ENCODE results near the gene SOWAHD. TPM values are rescaled to one million over a fixed set of nuclear protein-coding genes. Genes with fewer than 3 reads are reported as not detected.
"Not testable (repeated sequence)": the region's sequence is repeated elsewhere in the genome, so short reads cannot be mapped to it uniquely, and the experiment has no call there.

SOWAHD gene
- total RNA-seq, 2 donors from 2014 or later: 2.6 TPM; not detected in 1

DNA sequence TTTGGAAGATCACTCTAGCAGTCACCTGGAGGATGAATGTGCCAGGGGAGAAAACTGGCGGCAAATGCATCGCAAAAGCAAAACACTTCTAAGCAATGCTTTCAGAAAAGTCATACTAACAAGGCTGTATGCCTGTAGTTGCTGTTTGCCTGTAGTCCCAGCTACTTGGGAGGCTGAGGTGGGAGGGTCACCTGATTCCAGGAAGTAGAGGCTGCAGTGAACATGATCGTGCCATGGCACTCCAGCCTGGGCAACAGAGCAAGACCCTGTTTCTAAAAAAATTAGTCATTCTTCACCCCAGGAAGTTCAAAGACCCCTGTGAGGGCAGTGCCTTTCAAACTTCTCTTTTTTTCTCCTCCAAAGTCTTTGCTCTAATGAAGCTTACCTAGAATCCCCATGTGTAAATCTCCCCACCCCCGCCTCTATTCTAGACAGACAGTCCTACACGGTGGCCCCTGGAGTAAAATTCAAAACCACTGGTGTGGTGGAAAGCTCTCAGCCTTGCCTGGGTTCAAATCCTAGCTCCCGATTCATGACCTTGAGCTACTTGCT is 5.5 kb downstream of the SOWAHD start:
- H3K27me3 ChIP-seq: no peaks in the 10 kb centered on the region
- TF ChIP-seq, protein P1, sequence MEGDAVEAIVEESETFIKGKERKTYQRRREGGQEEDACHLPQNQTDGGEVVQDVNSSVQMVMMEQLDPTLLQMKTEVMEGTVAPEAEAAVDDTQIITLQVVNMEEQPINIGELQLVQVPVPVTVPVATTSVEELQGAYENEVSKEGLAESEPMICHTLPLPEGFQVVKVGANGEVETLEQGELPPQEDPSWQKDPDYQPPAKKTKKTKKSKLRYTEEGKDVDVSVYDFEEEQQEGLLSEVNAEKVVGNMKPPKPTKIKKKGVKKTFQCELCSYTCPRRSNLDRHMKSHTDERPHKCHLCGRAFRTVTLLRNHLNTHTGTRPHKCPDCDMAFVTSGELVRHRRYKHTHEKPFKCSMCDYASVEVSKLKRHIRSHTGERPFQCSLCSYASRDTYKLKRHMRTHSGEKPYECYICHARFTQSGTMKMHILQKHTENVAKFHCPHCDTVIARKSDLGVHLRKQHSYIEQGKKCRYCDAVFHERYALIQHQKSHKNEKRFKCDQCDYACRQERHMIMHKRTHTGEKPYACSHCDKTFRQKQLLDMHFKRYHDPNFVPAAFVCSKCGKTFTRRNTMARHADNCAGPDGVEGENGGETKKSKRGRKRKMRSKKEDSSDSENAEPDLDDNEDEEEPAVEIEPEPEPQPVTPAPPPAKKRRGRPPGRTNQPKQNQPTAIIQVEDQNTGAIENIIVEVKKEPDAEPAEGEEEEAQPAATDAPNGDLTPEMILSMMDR (IDR thresholded peaks at IDR 0.05): no peak
- no peak for TF ChIP-seq POLR2A (IDR thresholded peaks at IDR 0.05)
- no peak overlapping the region for H3K27ac ChIP-seq
- H3K4me3 ChIP-seq: no peak overlapping the region
- WGBS, 2 donors: 90 to 96% methylated on average over 4 to 6 of the region's 6 CpGs
- H3K4me1 ChIP-seq: peaks cover 3% of the 10 kb centered on the region
- H3K9me3 ChIP-seq: no peaks in the 10 kb centered on the region
- no peaks in the 10 kb centered on the region for H3K36me3 ChIP-seq (replicated peaks in 1 of 2; ENCODE audit: insufficient read depth in 1 of 2, low read depth in 2 of 2)
- intact Hi-C loops (cut with DNase I): no loop called here
- ATAC-seq: no peak
- no peak for DNase-seq

- H3K27ac ChIP-seq; H3K9me3 ChIP-seq; ATAC-seq; H3K27me3 ChIP-seq; H3K36me3 ChIP-seq (replicated peaks in 1 of 2; ENCODE audit: insufficient read depth in 1 of 2, low read depth in 2 of 2); H3K4me1 ChIP-seq; H3K4me3 ChIP-seq; intact Hi-C loops (cut with DNase I); DNase-seq: not testable (repeated sequence)
- WGBS, 2 donors: 80 to 91% methylated on average over 10 to 11 of the region's 11 CpGs
Measured at GRCh38 chrX:119768436-119768835, 10.0 kb downstream of the SOWAHD start.

DNA sequence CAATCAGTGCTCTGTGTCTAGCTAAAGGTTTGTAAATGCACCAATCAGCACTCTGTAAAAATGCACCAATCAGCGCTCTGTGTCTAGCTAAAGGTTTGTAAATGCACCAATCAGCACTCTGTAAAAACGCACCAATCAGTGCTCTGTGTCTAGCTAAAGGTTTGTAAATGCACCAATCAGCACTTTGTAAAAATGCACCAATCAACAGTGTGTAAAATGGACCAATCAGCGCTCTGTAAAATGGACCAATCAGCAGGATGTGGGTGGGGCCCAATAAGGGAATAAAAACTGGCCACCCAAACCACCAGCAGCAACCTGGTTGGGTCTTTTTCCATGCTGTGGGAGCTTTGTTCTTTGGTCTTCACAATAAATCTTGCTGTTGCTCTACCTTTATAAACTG is 11.0 kb downstream of the SOWAHD start:
- ATAC-seq: not testable (repeated sequence)

GRCh38 chrX:119775517-119776238 is 17.3 kb downstream of the SOWAHD start:
- Histone ChIP-seq H3K9me3 (no peaks in the 10 kb centered on the region), H3K27ac (peak overlapping the region in 1 of 4 donors; percentile 21), H3K36me3 (replicated peaks in 1 of 2; ENCODE audit: insufficient read depth in 1 of 2, low read depth in 2 of 2) (no peaks in the 10 kb centered on the region), H3K4me3 (no peak overlapping the region), H3K4me1 (no peaks in the 10 kb centered on the region), H3K27me3 (no peaks in the 10 kb centered on the region)
- intact Hi-C loops (cut with DNase I): no loop called here
- 74 to 90% methylated on average over 8 to 15 of the region's 15 CpGs for WGBS, 2 donors
- TF ChIP-seq, protein P1 (IDR thresholded peaks at IDR 0.05): no peak
- TF ChIP-seq POLR2A (IDR thresholded peaks at IDR 0.05): no peak
- DNase-seq: peak in 1 of 4 donors; percentile 13
- ATAC-seq: no peak

More for the DNA sequence above, 11.0 kb downstream of the SOWAHD start:
- intact Hi-C loops (cut with DNase I); H3K9me3 ChIP-seq; H3K36me3 ChIP-seq (replicated peaks in 1 of 2; ENCODE audit: insufficient read depth in 1 of 2, low read depth in 2 of 2); H3K4me1 ChIP-seq; H3K27ac ChIP-seq; DNase-seq; H3K27me3 ChIP-seq; H3K4me3 ChIP-seq: not testable (repeated sequence)
- WGBS, 2 donors: 100% methylated on average over 1 of the region's 3 CpGs; no CpG with 5 or more reads in 1 of the 2 donors

GRCh38 chrX:119778829-119779228 is 20.4 kb downstream of the SOWAHD start:
- no peak overlapping the region for H3K4me3 ChIP-seq
- DNase-seq (no peak), ATAC-seq (no peak)
- no peak for TF ChIP-seq POLR2A (IDR thresholded peaks at IDR 0.05)
- TF ChIP-seq, protein P1 (IDR thresholded peaks at IDR 0.05): no peak
- H3K36me3 ChIP-seq (replicated peaks in 1 of 2; ENCODE audit: insufficient read depth in 1 of 2, low read depth in 2 of 2): no peaks in the 10 kb centered on the region
- intact Hi-C loops (cut with DNase I): no loop called here
- WGBS, 2 donors: 79 to 90% methylated on average over 5 of the region's 5 CpGs
- H3K27ac ChIP-seq: no peak overlapping the region
- no peaks in the 10 kb centered on the region for H3K4me1 ChIP-seq
- no peaks in the 10 kb centered on the region for H3K27me3 ChIP-seq
- no peaks in the 10 kb centered on the region for H3K9me3 ChIP-seq

All from body of pancreas (tissue), 4 donors.